Measurements from ENCODE around the gene RHO.
"Not testable (repeated sequence)": the region's sequence is repeated elsewhere in the genome, so short reads cannot be mapped to it uniquely, and the experiment has no call there.

RHO gene

DNA sequence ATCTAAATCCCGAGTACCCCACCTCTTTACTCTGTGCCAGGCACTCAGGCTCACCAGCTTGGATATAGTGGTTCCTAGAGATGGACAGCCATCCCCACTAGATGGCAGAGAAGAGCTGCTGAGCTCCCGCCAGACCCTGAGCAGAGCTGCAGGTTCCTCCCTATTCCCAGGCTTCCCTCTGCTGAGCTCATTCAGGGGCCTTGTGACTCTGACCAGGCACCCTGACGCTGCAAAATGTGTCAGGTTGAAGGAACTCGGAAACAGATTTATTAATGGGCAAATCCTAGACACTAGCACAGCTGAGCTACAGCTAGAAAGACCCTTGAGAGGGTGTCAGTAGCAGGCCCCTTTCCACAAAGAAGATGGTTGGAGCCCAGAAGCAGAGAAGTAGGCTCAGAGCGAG lies 38.2 kb upstream of the RHO start:
- Histone ChIP-seq H3K9me3 (ENCODE audit: low read length) (no peaks in the 10 kb centered on the region), H3K4me3 (ENCODE audit: low read depth in 1 of 2, low read length in 2 of 2) (no peak overlapping the region), H3K27ac (ENCODE audit: low read depth, low read length) (peak overlapping the region; percentile 10), H3K36me3 (ENCODE audit: insufficient read depth, low read length) (peaks cover 12% of the 10 kb centered on the region), H3K27me3 (ENCODE audit: control insufficient read depth in 1 of 2, insufficient read depth in 2 of 2, low read length in 2 of 2) (no peaks in the 10 kb centered on the region), H3K4me1 (ENCODE audit: insufficient read depth, low read length) (peaks cover 10% of the 10 kb centered on the region), H3K9ac (ENCODE audit: low read length) (peak overlapping the region; percentile 12)

DNA sequence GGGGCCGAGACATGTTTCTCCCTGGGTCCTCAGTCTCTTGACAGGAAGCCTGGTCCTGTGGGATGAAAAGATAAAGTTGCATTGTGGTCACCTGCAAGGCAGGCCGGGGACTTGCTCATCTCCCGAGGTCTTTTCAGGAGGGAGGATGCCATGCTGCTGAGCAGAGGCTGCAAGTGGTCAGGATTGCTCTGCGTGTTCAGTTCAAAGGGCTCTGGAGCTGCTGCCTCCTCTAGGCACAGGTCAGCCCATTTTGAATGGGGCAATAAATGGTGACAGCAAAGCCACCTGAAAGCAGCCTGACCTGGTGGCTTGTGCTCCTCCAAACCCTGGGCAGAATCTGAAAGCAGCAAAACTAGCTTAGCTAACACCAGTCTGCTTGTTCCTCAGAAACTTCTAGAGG lies 37.4 kb upstream of the RHO start:
- Histone ChIP-seq H3K4me1 (ENCODE audit: insufficient read depth, low read length) (peaks cover 10% of the 10 kb centered on the region), H3K36me3 (ENCODE audit: insufficient read depth, low read length) (peaks cover 16% of the 10 kb centered on the region), H3K27ac (ENCODE audit: low read depth, low read length) (peak overlapping the region; percentile 10)
- not testable (repeated sequence) for H3K27me3 ChIP-seq (ENCODE audit: control insufficient read depth in 1 of 2, insufficient read depth in 2 of 2, low read length in 2 of 2); H3K4me3 ChIP-seq (ENCODE audit: low read depth in 1 of 2, low read length in 2 of 2); H3K9ac ChIP-seq (ENCODE audit: low read length); H3K9me3 ChIP-seq (ENCODE audit: low read length)

DNA sequence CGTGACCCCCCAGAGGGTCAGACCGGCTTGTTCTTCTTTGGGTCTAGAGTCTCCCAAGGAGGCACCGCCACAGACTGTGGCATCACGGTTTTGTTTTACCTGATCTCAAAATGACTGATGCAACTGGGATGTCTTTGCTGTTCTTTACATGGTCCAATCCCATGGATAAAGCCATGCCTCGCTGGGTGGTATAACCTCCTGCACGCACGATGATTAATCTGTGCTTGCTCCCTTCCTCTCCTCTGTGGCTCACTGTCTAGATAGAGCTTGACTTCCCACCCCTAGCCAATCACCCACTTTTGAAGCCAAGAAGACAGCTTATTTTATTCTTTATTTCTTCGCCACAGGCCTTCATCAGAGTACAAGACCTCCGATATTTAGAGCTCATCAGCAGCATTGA lies 36.6 kb upstream of the RHO start:
- H3K27ac ChIP-seq (ENCODE audit: low read depth, low read length), result no peak overlapping the region
- H3K9me3 ChIP-seq (ENCODE audit: low read length), result no peaks in the 10 kb centered on the region
- H3K4me1 ChIP-seq (ENCODE audit: insufficient read depth, low read length), result peaks cover 10% of the 10 kb centered on the region
- H3K9ac ChIP-seq (ENCODE audit: low read length), result no peak overlapping the region
- H3K36me3 ChIP-seq (ENCODE audit: insufficient read depth, low read length), result peaks cover 22% of the 10 kb centered on the region
- no peak overlapping the region for H3K4me3 ChIP-seq (ENCODE audit: low read depth in 1 of 2, low read length in 2 of 2)
- no peaks in the 10 kb centered on the region for H3K27me3 ChIP-seq (ENCODE audit: control insufficient read depth in 1 of 2, insufficient read depth in 2 of 2, low read length in 2 of 2)

DNA sequence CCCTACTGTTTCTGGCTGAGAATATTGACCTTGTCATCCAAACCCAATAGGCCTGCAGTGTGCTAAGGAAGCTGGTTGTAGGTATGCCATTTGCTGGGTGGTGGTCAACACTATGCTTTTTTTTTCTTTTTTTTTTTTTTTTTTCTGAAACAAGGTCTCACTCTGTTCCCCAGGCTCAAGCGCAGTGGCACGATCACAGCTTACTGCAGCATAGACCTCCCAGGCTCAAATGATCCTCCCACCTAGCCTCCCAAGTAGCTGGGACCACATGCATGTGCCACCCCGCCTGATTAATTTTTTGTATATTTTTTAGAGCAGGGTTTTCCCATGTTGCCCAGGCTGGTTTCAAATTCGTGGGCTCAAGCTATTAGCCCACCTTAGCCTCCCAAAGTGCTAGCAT lies 35.7 kb upstream of the RHO start:
- H3K36me3 ChIP-seq (ENCODE audit: insufficient read depth, low read length), result peaks cover 25% of the 10 kb centered on the region
- no peak overlapping the region for H3K4me3 ChIP-seq (ENCODE audit: low read depth in 1 of 2, low read length in 2 of 2)
- no peaks in the 10 kb centered on the region for H3K9me3 ChIP-seq (ENCODE audit: low read length)
- no peak overlapping the region for H3K9ac ChIP-seq (ENCODE audit: low read length)
- no peaks in the 10 kb centered on the region for H3K27me3 ChIP-seq (ENCODE audit: control insufficient read depth in 1 of 2, insufficient read depth in 2 of 2, low read length in 2 of 2)
- H3K27ac ChIP-seq (ENCODE audit: low read depth, low read length), result no peak overlapping the region
- H3K4me1 ChIP-seq (ENCODE audit: insufficient read depth, low read length), result peaks cover 10% of the 10 kb centered on the region

DNA sequence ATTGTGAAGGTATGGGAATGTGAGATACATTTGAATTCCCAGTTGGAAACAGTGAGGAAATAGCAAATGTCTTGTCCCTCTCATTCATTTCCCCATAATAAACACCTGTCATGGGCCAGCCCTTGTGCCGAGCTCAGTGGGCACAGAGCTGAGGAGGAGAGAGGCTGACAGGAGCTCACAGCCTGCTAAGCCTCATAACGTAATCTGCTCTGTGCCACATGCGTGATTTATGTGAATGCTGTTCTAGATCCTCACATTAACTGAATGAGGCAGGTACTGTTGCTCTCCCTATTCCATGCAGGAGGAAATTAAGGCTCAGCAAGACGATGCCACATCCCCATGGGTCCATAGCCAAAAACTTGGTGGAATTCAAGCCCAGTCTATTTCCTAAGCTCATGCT lies 35.2 kb upstream of the RHO start:
- Histone ChIP-seq H3K9ac (ENCODE audit: low read length) (no peak overlapping the region), H3K36me3 (ENCODE audit: insufficient read depth, low read length) (peaks cover 25% of the 10 kb centered on the region), H3K27me3 (ENCODE audit: control insufficient read depth in 1 of 2, insufficient read depth in 2 of 2, low read length in 2 of 2) (no peaks in the 10 kb centered on the region), H3K4me1 (ENCODE audit: insufficient read depth, low read length) (peaks cover 10% of the 10 kb centered on the region), H3K4me3 (ENCODE audit: low read depth in 1 of 2, low read length in 2 of 2) (no peak overlapping the region), H3K27ac (ENCODE audit: low read depth, low read length) (no peak overlapping the region), H3K9me3 (ENCODE audit: low read length) (no peaks in the 10 kb centered on the region)

DNA sequence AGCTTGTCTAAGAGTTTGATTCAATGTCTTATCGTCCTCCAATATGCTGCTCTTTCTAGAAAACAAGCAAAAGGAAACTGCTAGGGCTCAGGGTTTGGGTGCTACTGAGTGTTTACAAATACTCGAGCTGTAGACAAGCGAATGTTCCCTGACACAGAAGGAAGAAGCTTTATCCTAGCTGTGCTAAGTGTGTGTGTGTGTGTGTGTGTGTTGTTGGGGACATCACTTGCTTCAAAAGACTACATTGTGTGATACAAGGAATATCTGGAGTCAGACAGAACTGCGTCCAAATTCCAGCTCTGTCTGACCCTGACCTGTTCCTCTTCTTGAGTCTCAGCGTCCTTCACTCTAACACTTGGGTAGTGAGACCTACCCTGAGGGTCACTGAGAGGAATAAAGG lies 33.9 kb upstream of the RHO start:
- Histone ChIP-seq H3K4me1 (ENCODE audit: insufficient read depth, low read length) (peaks cover 10% of the 10 kb centered on the region), H3K36me3 (ENCODE audit: insufficient read depth, low read length) (peaks cover 25% of the 10 kb centered on the region)
- H3K27ac ChIP-seq (ENCODE audit: low read depth, low read length); H3K27me3 ChIP-seq (ENCODE audit: control insufficient read depth in 1 of 2, insufficient read depth in 2 of 2, low read length in 2 of 2); H3K9ac ChIP-seq (ENCODE audit: low read length); H3K4me3 ChIP-seq (ENCODE audit: low read depth in 1 of 2, low read length in 2 of 2); H3K9me3 ChIP-seq (ENCODE audit: low read length): not testable (repeated sequence)

DNA sequence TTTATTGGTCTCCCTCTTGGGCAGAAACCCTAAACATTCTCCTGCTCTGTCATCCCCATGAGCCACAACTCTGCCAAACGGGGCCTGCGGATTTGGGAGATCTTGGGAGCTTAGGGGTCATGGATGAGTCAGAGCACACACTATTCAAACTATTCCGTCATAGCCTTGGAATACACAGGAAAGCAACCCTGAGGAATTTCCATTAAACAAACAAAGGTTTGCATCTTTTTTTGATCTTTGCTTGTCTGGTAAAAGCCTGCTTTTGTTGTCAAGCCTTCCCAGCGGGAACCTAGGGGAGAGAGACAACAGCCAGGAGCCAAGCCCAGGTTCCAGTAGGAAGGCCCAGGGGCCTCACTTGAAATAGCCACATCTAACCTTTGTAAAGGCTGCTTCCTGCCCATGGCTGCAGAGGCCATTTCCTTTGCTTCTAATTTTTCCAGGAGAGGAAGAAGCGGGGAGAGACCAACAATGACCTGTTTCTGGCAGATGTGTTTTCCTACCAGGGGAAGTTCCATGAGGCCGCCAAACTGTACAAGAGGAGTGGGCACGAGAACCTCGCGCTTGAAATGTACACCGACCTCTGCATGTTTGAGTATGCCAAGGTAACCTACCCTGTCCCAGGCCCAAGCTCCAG lies 33.3 kb upstream of the RHO start:
- H3K36me3 ChIP-seq (ENCODE audit: insufficient read depth, low read length), result peaks cover 25% of the 10 kb centered on the region
- H3K27ac ChIP-seq (ENCODE audit: low read depth, low read length); H3K4me1 ChIP-seq (ENCODE audit: insufficient read depth, low read length); H3K27me3 ChIP-seq (ENCODE audit: control insufficient read depth in 1 of 2, insufficient read depth in 2 of 2, low read length in 2 of 2); H3K4me3 ChIP-seq (ENCODE audit: low read depth in 1 of 2, low read length in 2 of 2); H3K9ac ChIP-seq (ENCODE audit: low read length); H3K9me3 ChIP-seq (ENCODE audit: low read length): not testable (repeated sequence)

DNA sequence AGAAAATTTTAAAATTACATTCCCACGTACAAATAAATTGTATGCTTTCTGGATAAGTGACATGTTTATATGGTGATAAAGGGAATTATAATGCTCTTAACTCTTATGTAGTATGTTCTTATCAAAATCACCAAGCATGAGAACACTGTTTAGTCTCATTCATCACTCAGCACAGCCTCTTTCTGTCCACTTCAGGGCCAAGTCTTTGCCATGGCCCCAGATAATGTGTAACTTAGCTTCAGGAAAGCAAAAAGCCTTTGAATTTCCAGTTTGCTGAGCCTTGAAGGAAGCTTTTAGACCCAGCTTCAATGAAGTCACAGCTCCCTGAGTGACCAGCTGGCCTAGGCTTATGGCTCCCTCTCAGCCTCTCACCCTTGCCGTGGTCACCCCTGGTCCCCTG lies 30.6 kb upstream of the RHO start:
- not testable (repeated sequence) for H3K27me3 ChIP-seq (ENCODE audit: control insufficient read depth in 1 of 2, insufficient read depth in 2 of 2, low read length in 2 of 2); H3K4me1 ChIP-seq (ENCODE audit: insufficient read depth, low read length); H3K27ac ChIP-seq (ENCODE audit: low read depth, low read length); H3K9ac ChIP-seq (ENCODE audit: low read length); H3K4me3 ChIP-seq (ENCODE audit: low read depth in 1 of 2, low read length in 2 of 2); H3K9me3 ChIP-seq (ENCODE audit: low read length)
- H3K36me3 ChIP-seq (ENCODE audit: insufficient read depth, low read length), result peaks cover 29% of the 10 kb centered on the region

DNA sequence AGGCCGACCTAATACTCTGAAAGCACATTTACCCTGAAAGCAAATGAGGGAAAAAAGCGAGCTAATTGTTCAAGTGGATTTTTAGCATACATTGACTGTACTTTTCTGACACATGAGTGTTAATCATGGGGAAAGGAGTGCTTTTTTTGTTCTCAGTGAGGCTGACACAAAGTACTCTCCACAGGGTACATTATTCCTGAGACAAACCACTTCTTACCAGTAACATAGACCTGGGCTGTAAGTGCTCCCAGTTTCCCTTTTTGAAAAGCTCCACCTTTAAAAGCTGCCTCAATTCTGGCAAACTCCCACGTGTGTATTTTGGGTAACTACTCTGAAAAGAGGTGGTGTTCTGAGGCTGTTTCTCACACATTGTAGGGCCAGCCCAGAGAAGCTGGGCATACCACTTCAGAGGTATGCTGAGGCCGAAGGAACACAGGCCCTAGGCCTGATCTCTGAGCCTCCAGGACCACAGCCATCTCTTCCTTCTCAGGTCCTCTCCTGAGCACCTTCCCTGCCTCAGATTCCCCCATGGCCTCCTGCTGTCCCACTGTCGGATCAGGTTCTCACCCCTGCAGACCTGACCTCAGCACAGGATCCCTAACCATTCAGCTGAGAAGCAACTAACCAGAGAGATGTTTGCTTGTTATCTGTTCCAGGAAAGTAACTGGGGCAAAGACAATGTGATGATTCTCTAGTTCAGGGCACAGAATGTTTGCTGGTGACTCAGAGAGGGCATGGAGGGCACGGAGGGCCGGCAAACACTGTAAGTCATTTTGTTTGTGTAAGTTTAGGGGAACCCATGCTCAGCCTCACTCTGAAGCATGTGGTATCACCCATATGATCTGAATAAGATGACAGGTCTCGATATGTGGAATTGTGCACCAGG lies 29.6 kb upstream of the RHO start:
- H3K9me3 ChIP-seq (ENCODE audit: low read length); H3K4me3 ChIP-seq (ENCODE audit: low read depth in 1 of 2, low read length in 2 of 2); H3K27me3 ChIP-seq (ENCODE audit: control insufficient read depth in 1 of 2, insufficient read depth in 2 of 2, low read length in 2 of 2); H3K9ac ChIP-seq (ENCODE audit: low read length); H3K4me1 ChIP-seq (ENCODE audit: insufficient read depth, low read length); H3K27ac ChIP-seq (ENCODE audit: low read depth, low read length): not testable (repeated sequence)
- H3K36me3 ChIP-seq (ENCODE audit: insufficient read depth, low read length), result peaks cover 36% of the 10 kb centered on the region

DNA sequence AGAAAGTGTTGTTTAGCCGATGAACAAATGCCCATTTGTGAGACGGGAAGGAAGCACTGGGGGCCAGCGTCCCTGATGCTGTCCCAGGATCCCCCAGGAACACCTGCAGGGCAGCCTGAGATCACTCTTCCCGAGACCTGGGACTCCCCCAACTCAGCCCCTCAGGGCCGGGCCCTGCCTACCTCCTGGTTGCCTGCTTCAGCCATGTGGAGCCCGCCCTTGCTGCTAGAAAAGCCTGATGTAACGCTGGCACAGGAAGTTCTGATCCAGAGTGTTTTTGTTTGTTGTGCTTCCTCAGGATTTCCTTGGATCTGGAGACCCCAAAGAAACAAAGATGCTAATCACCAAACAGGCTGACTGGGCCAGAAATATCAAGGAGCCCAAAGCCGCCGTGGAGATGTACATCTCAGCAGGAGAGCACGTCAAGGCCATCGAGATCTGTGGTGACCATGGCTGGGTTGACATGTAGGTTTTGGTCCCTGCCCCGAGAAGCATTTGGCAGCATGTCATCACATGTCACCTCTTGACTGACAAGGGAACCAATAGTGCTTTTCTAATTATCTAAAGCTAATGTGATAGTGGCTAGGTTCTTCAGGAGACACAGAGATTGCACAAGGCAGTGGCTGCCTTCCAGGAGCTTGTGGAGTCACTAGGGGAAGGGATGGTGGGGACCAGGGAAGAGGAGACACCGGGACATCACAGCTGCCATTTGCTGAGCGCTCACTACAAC lies 28.7 kb upstream of the RHO start:
- not testable (repeated sequence) for H3K4me1 ChIP-seq (ENCODE audit: insufficient read depth, low read length); H3K27ac ChIP-seq (ENCODE audit: low read depth, low read length); H3K4me3 ChIP-seq (ENCODE audit: low read depth in 1 of 2, low read length in 2 of 2); H3K9ac ChIP-seq (ENCODE audit: low read length); H3K27me3 ChIP-seq (ENCODE audit: control insufficient read depth in 1 of 2, insufficient read depth in 2 of 2, low read length in 2 of 2); H3K9me3 ChIP-seq (ENCODE audit: low read length)
- H3K36me3 ChIP-seq (ENCODE audit: insufficient read depth, low read length), result peaks cover 45% of the 10 kb centered on the region

DNA sequence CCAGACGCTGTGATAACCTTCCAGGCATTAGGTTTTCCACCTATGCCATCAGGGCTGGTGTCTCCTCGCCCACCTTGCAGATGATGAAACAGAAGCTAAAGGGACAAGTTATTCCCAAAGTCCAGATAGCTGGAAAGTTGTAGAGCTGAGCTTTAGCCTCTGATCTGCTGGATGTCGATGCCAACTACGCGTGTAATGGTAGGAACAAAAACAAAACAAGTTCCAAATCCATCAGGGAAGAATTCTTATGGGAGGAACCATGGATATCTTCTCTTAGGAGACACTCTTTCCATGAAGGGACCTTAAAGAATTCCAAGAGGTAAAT lies 28.1 kb upstream of the RHO start:
- no peaks in the 10 kb centered on the region for H3K27me3 ChIP-seq (ENCODE audit: control insufficient read depth in 1 of 2, insufficient read depth in 2 of 2, low read length in 2 of 2)
- H3K9me3 ChIP-seq (ENCODE audit: low read length), result no peaks in the 10 kb centered on the region
- H3K9ac ChIP-seq (ENCODE audit: low read length), result no peak overlapping the region
- peaks cover 50% of the 10 kb centered on the region for H3K36me3 ChIP-seq (ENCODE audit: insufficient read depth, low read length)
- no peaks in the 10 kb centered on the region for H3K4me1 ChIP-seq (ENCODE audit: insufficient read depth, low read length)
- H3K4me3 ChIP-seq (ENCODE audit: low read depth in 1 of 2, low read length in 2 of 2), result no peak overlapping the region
- no peak overlapping the region for H3K27ac ChIP-seq (ENCODE audit: low read depth, low read length)
